Trophoblast cell (in vitro differentiated cells and primary cell): ENCODE results near the gene SYT1.

Source experiments
- DNase-seq, 2 donors: peaks; one replicate each; pipeline ENCODE4 v3.0.0-alpha.2; 2016
- H2AFZ ChIP-seq: 2 replicates; pipeline ENCODE4 v1.6.1; 2013; ENCODE audit warnings: low read length, moderate library complexity, mild to moderate bottlenecking; ENCODE audit not compliant: insufficient read depth, poor library complexity
- H2AK5ac ChIP-seq: 2 replicates; pipeline ENCODE4 v1.6.1; 2013; ENCODE audit warnings: mild to moderate bottlenecking, low read length
- H2BK120ac ChIP-seq: 2 replicates; pipeline ENCODE4 v1.6.1; 2013; ENCODE audit warnings: low read length, mild to moderate bottlenecking, moderate library complexity; ENCODE audit not compliant: insufficient read depth, poor library complexity
- H2BK12ac ChIP-seq: 2 replicates; pipeline ENCODE4 v1.6.1; 2013; ENCODE audit warnings: mild to moderate bottlenecking, low read length, moderate library complexity
- H2BK5ac ChIP-seq: 2 replicates; pipeline ENCODE4 v1.6.1; 2013; ENCODE audit warnings: low read length, low read depth, moderate library complexity, mild to moderate bottlenecking; ENCODE audit not compliant: poor library complexity
- H3K14ac ChIP-seq: 2 replicates; pipeline ENCODE4 v1.6.1; 2013; ENCODE audit warnings: mild to moderate bottlenecking, low read length
- H3K18ac ChIP-seq: 2 replicates; pipeline ENCODE4 v1.6.1; 2013; ENCODE audit warnings: mild to moderate bottlenecking, low read length
- H3K23ac ChIP-seq: 2 replicates; pipeline ENCODE4 v1.6.1; 2013; ENCODE audit warnings: low read length
- H3K27ac ChIP-seq: 2 replicates; pipeline ENCODE4 v1.5.1; 2013; ENCODE audit warnings: low read depth, mild to moderate bottlenecking, inconsistent platforms, low read length, moderate library complexity
- H3K27me3 ChIP-seq: 2 replicates; pipeline ENCODE4 v1.6.1; 2013; ENCODE audit warnings: inconsistent platforms, mild to moderate bottlenecking, low read length, moderate library complexity; ENCODE audit not compliant: insufficient read depth
- H3K36me3 ChIP-seq, 2 experiments: 1 replicate in 1 of 2; 2 replicates in 1 of 2; pipeline ENCODE4 v1.6.1; 2013; ENCODE audit warnings: low read length in 2 of 2, mild to moderate bottlenecking in 2 of 2, moderate library complexity in 1 of 2; ENCODE audit not compliant: insufficient read depth in 2 of 2, control insufficient read depth in 1 of 2
- H3K4ac ChIP-seq: 2 replicates; pipeline ENCODE4 v1.6.1; 2013; ENCODE audit warnings: low read depth, mild to moderate bottlenecking, low read length, moderate library complexity
- H3K4me1 ChIP-seq, 2 experiments: 1 replicate in 1 of 2; 2 replicates in 1 of 2; pipeline ENCODE4 v1.6.1; 2013; ENCODE audit warnings: low read length in 2 of 2, mild to moderate bottlenecking in 2 of 2, moderate library complexity in 1 of 2; ENCODE audit not compliant: insufficient read depth in 2 of 2, control insufficient read depth in 1 of 2
- H3K4me2 ChIP-seq: 2 replicates; pipeline ENCODE4 v1.6.1; 2013; ENCODE audit warnings: inconsistent platforms, mild to moderate bottlenecking, low read length, moderate library complexity
- H3K4me3 ChIP-seq: 2 replicates; pipeline ENCODE4 v1.5.1; 2013; ENCODE audit warnings: mild to moderate bottlenecking, low read depth, low read length, inconsistent platforms
- H3K79me1 ChIP-seq: one replicate; pipeline ENCODE4 v1.6.1; 2013; ENCODE audit warnings: low read length
- H3K79me2 ChIP-seq: 2 replicates; pipeline ENCODE4 v1.6.1; 2013; ENCODE audit warnings: low read length, mild to moderate bottlenecking; ENCODE audit not compliant: control insufficient read depth, insufficient read depth, poor library complexity
- H3K9ac ChIP-seq: 2 replicates; pipeline ENCODE4 v1.6.1; 2013; ENCODE audit warnings: mild to moderate bottlenecking, low read length
- H3K9me3 ChIP-seq: 2 replicates; pipeline ENCODE4 v1.6.1; 2013; ENCODE audit warnings: low read depth, mild to moderate bottlenecking, control low read depth, inconsistent platforms, low read length; ENCODE audit not compliant: insufficient read depth
- H4K12ac ChIP-seq: 2 replicates; pipeline ENCODE4 v1.6.1; 2013; ENCODE audit warnings: low read depth, mild to moderate bottlenecking, low read length, moderate library complexity
- H4K8ac ChIP-seq: 2 replicates; pipeline ENCODE4 v1.6.1; 2013; ENCODE audit warnings: low read depth, mild to moderate bottlenecking, low read length, moderate library complexity
- H4K91ac ChIP-seq: one replicate; pipeline ENCODE4 v1.6.1; 2013; ENCODE audit warnings: low read depth, mild to moderate bottlenecking, low read length, moderate library complexity
- WGBS: extraction: QIAGEN DNeasy Blood & Tissue Kit; methylation state at CpG from one replicate; pipeline ENCODE4 v1.1.7; 2013; ENCODE audit warnings: missing lambda C conversion rate; ENCODE audit not compliant: insufficient read length, insufficient coverage; ENCODE audit errors: extremely low coverage; 5-methylcytosine and 5-hydroxymethylcytosine counted together

The SYT1 gene

DNA sequence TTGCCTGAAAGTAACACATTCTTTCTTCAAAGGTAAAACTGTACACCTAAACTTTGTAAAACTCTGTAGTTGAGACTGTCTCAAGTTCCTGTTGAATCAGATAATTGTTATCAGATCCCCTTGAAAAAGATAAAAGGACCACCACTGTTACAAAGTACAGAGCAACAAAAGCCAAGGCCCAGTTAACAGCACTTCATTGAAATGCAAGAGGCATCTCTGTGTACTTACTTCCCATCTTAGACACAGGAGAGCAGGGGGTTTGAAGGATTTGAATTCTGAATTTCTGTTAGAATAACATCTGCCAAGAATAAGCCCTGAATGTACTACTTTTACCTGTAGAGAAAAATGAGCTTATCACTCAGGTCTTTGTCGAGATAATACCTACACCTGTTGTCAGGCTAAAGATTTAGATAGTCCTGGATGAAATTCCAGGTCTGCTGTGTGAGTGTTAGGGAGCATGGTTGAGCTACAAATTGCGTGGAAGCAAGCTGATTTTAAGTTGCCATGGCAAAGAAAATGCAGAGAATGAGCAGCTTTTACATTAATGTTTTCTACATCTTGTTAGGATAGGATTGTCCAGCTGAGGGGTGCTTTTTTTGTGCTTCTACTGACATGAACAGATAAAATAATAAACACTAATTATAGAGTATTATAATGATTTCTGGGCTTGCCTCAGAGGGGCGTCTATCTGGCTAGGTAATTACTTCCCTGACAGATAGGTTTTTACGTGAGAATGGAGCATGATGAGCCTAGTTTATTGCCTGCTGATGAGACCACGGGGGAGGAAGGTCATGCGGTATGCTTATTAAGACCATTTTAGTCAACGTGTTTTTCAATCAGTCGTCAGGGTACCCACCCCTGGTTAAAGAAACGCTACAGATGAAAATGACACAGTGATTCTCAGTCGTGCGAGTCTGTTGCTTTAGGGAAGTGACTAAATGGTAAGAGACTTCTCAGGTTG lies 517.0 kb downstream of the SYT1 start:
- Histone ChIP-seq H3K27me3 (no peaks in the 10 kb centered on the region), H3K36me3 (no peaks in the 10 kb centered on the region), H3K9ac (no peak overlapping the region), H4K8ac (no peak overlapping the region), H2AK5ac (no peak overlapping the region), H3K79me1 (no peaks in the 10 kb centered on the region), H3K4me3 (no peak overlapping the region), H3K23ac (no peak overlapping the region), H3K4me2 (no peak overlapping the region), H3K14ac (no peak overlapping the region), H3K4me1 (no peaks in the 10 kb centered on the region), H3K27ac (no peak overlapping the region), H3K18ac (no peak overlapping the region), H2AFZ (no peak overlapping the region), H2BK5ac (no peak overlapping the region), H3K4ac (no peak overlapping the region), H4K12ac (no peak overlapping the region), H4K91ac (no peak overlapping the region), H2BK120ac (no peak overlapping the region), H3K9me3 (no peaks in the 10 kb centered on the region), H3K79me2 (no peaks in the 10 kb centered on the region), H2BK12ac (no peak overlapping the region)
- no peak for DNase-seq
- WGBS = no CpG with 5 or more reads among the region's 11 CpGs

- Histone ChIP-seq H3K4me3 (no peak overlapping the region), H3K23ac (no peak overlapping the region), H4K8ac (no peak overlapping the region), H2AFZ (no peak overlapping the region), H3K18ac (no peak overlapping the region), H4K12ac (no peak overlapping the region), H4K91ac (no peak overlapping the region), H3K4ac (no peak overlapping the region), H3K4me1 (no peaks in the 10 kb centered on the region), H3K27me3 (no peaks in the 10 kb centered on the region), H3K4me2 (no peak overlapping the region), H3K79me1 (no peaks in the 10 kb centered on the region), H3K9me3 (no peaks in the 10 kb centered on the region), H3K36me3 (no peaks in the 10 kb centered on the region), H3K14ac (no peak overlapping the region), H2BK12ac (no peak overlapping the region), H3K27ac (no peak overlapping the region), H2BK120ac (no peak overlapping the region), H3K79me2 (no peaks in the 10 kb centered on the region), H2BK5ac (no peak overlapping the region), H3K9ac (no peak overlapping the region), H2AK5ac (no peak overlapping the region)
- WGBS = no CpG with 5 or more reads among the region's 4 CpGs
- peak in 1 of 2 donors; percentile 38 for DNase-seq
Measured at GRCh38 chr12:79384551-79384950, 520.0 kb downstream of the SYT1 start.

- Histone ChIP-seq H2BK120ac (no peak overlapping the region), H3K27me3 (no peaks in the 10 kb centered on the region), H4K91ac (no peak overlapping the region), H4K8ac (no peak overlapping the region), H3K9ac (no peak overlapping the region), H3K23ac (no peak overlapping the region), H3K4ac (no peak overlapping the region), H3K18ac (no peak overlapping the region), H3K36me3 (no peaks in the 10 kb centered on the region), H3K4me3 (no peak overlapping the region), H3K4me2 (no peak overlapping the region), H3K14ac (no peak overlapping the region), H3K79me1 (no peaks in the 10 kb centered on the region), H3K79me2 (no peaks in the 10 kb centered on the region), H2AFZ (no peak overlapping the region), H2BK12ac (no peak overlapping the region), H4K12ac (no peak overlapping the region), H2AK5ac (no peak overlapping the region), H2BK5ac (no peak overlapping the region), H3K9me3 (no peaks in the 10 kb centered on the region), H3K27ac (no peak overlapping the region), H3K4me1 (no peaks in the 10 kb centered on the region)
- DNase-seq = no peak
- WGBS = no CpG with 5 or more reads among the region's 1 CpG
Measured at GRCh38 chr12:79388011-79388410, 523.4 kb downstream of the SYT1 start.

DNA sequence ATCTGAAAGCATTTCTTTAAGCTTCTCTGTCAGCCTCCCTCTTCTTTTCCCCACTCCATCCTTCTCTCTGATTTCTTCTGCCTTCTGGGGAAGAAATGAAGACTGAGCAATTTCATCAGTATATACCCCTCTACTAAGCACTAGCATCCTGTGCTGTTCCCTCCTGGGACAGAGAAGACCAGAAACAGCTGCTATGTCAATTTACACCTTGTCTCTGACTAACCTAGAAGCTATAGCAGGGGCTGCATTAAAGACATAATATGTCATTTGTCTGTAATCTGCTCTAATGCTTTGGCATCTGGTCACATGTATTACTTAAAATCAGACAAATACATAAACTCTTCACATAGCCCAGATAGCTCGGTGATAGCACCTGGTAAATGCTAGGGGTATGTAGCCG lies 529.3 kb downstream of the SYT1 start:
- H3K4ac ChIP-seq = no peak overlapping the region
- no peaks in the 10 kb centered on the region for H3K4me1 ChIP-seq
- H3K36me3 ChIP-seq = no peaks in the 10 kb centered on the region
- H2BK5ac ChIP-seq = no peak overlapping the region
- H3K23ac ChIP-seq = no peak overlapping the region
- H4K8ac ChIP-seq = no peak overlapping the region
- DNase-seq = no peak
- no peak overlapping the region for H3K14ac ChIP-seq
- no peak overlapping the region for H3K4me2 ChIP-seq
- no peak overlapping the region for H3K18ac ChIP-seq
- no peak overlapping the region for H2AK5ac ChIP-seq
- no peaks in the 10 kb centered on the region for H3K79me2 ChIP-seq
- H3K9me3 ChIP-seq = no peaks in the 10 kb centered on the region
- H3K27ac ChIP-seq = no peak overlapping the region
- no peak overlapping the region for H2BK120ac ChIP-seq
- no peak overlapping the region for H3K9ac ChIP-seq
- H4K12ac ChIP-seq = no peak overlapping the region
- WGBS = no CpG with 5 or more reads among the region's 2 CpGs
- H2AFZ ChIP-seq = no peak overlapping the region
- no peaks in the 10 kb centered on the region for H3K79me1 ChIP-seq
- H3K4me3 ChIP-seq = no peak overlapping the region
- H2BK12ac ChIP-seq = no peak overlapping the region
- H3K27me3 ChIP-seq = no peaks in the 10 kb centered on the region
- no peak overlapping the region for H4K91ac ChIP-seq
